ENCODE measurements around the gene CLIP2. TPM values are rescaled to one million over a fixed set of nuclear protein-coding genes. Genes with fewer than 3 reads are reported as not detected.
"Not testable (repeated sequence)": the region's sequence is repeated elsewhere in the genome, so short reads cannot be mapped to it uniquely, and the experiment has no call there.

CLIP2 gene
- total RNA-seq, 1 experiment from 2014 or later: 26.2 TPM

GRCh38 chr7:74412603-74413002 lies 123.4 kb downstream of the CLIP2 start:
- H3K27ac ChIP-seq (ENCODE audit: low read length): no peak overlapping the region
- H3K36me3 ChIP-seq (ENCODE audit: low read depth, low read length): no peaks in the 10 kb centered on the region
- TF ChIP-seq EZH2phosphoT487 (IDR thresholded peaks at IDR 0.05; ENCODE audit: borderline replicate concordance, low read length) (no peak), CTCF (conservative IDR thresholded peaks at IDR 0.05; ENCODE audit: low read depth, low read length) (no peak), EZH2 (IDR thresholded peaks at IDR 0.05; ENCODE audit: low read length, unreplicated experiment) (no peak)
- no peak overlapping the region for H3K9ac ChIP-seq (ENCODE audit: low read length)
- H3K27me3 ChIP-seq (ENCODE audit: low read length): no peaks in the 10 kb centered on the region
- no peaks in the 10 kb centered on the region for H4K20me1 ChIP-seq (ENCODE audit: low read length)
- H3K9me2 ChIP-seq (replicated peaks; ENCODE audit: low read length): no peaks in the 10 kb centered on the region
- H3K79me2 ChIP-seq (ENCODE audit: low read length): no peaks in the 10 kb centered on the region
- no peak overlapping the region for H3K4me3 ChIP-seq (ENCODE audit: low read length)
- CTCF ChIA-PET: no interaction called here
- intact Hi-C loops (cut with micrococcal nuclease): no loop called here
- H2AFZ ChIP-seq (ENCODE audit: low read length): no peak overlapping the region
- no TSS peak for BruUV-seq (replicated peaks)
- ATAC-seq: no peak
- H3K9me3 ChIP-seq (ENCODE audit: low read length): no peaks in the 10 kb centered on the region
- no peaks in the 10 kb centered on the region for H3F3A ChIP-seq (ENCODE audit: low read length, unreplicated experiment)
- no peak overlapping the region for H3K4me2 ChIP-seq (ENCODE audit: low read length)
- H3K4me1 ChIP-seq (ENCODE audit: insufficient read depth, low read length): no peaks in the 10 kb centered on the region; the same call in 1 of the 2 replicates
- no peak for DNase-seq
- POLR2A ChIA-PET (ENCODE audit: unreplicated experiment): no interaction called here

GRCh38 chr7:74414595-74415333 lies 125.6 kb downstream of the CLIP2 start:
- H4K20me1 ChIP-seq (ENCODE audit: low read length); H3K9me3 ChIP-seq (ENCODE audit: low read length); DNase-seq; H3K4me3 ChIP-seq (ENCODE audit: low read length); H3K9me2 ChIP-seq (replicated peaks; ENCODE audit: low read length); H3K36me3 ChIP-seq (ENCODE audit: low read depth, low read length); H3K4me2 ChIP-seq (ENCODE audit: low read length); H3K27ac ChIP-seq (ENCODE audit: low read length); ATAC-seq; POLR2A ChIA-PET (ENCODE audit: unreplicated experiment); H3K79me2 ChIP-seq (ENCODE audit: low read length); H3K9ac ChIP-seq (ENCODE audit: low read length); H3F3A ChIP-seq (ENCODE audit: low read length, unreplicated experiment); intact Hi-C loops (cut with micrococcal nuclease); BruUV-seq (replicated peaks); CTCF ChIA-PET; H3K4me1 ChIP-seq (ENCODE audit: insufficient read depth, low read length); H2AFZ ChIP-seq (ENCODE audit: low read length); H3K27me3 ChIP-seq (ENCODE audit: low read length): not testable (repeated sequence)

GRCh38 chr7:74417419-74417971 lies 128.3 kb downstream of the CLIP2 start:
- H3K4me3 ChIP-seq (ENCODE audit: low read length): no peak overlapping the region
- no peaks in the 10 kb centered on the region for H3K36me3 ChIP-seq (ENCODE audit: low read depth, low read length)
- intact Hi-C loops (cut with micrococcal nuclease): loop anchor here (2.0 kb wide), 3 partner anchors 33 to 149 kb away; no protein-coding TSS in a partner anchor
- H4K20me1 ChIP-seq (ENCODE audit: low read length): no peaks in the 10 kb centered on the region
- H3K4me2 ChIP-seq (ENCODE audit: low read length): no peak overlapping the region
- no peak overlapping the region for H3K9ac ChIP-seq (ENCODE audit: low read length)
- H3K4me1 ChIP-seq (ENCODE audit: insufficient read depth, low read length): no peaks in the 10 kb centered on the region; the same call in 1 of the 2 replicates
- H2AFZ ChIP-seq (ENCODE audit: low read length): peak overlapping the region; percentile 73
- TF ChIP-seq EZH2phosphoT487 (IDR thresholded peaks at IDR 0.05; ENCODE audit: borderline replicate concordance, low read length) (no peak), CTCF (conservative IDR thresholded peaks at IDR 0.05; ENCODE audit: low read depth, low read length) (peak; percentile 91), EZH2 (IDR thresholded peaks at IDR 0.05; ENCODE audit: low read length, unreplicated experiment) (no peak)
- DNase-seq (peak; percentile 71), ATAC-seq (peak; percentile 92)
- H3F3A ChIP-seq (ENCODE audit: low read length, unreplicated experiment): no peaks in the 10 kb centered on the region
- no peaks in the 10 kb centered on the region for H3K79me2 ChIP-seq (ENCODE audit: low read length)
- H3K27ac ChIP-seq (ENCODE audit: low read length): no peak overlapping the region
- no peaks in the 10 kb centered on the region for H3K9me3 ChIP-seq (ENCODE audit: low read length)
- POLR2A ChIA-PET (ENCODE audit: unreplicated experiment): no interaction called here
- no TSS peak for BruUV-seq (replicated peaks)
- H3K27me3 ChIP-seq (ENCODE audit: low read length): no peaks in the 10 kb centered on the region
- no peaks in the 10 kb centered on the region for H3K9me2 ChIP-seq (replicated peaks; ENCODE audit: low read length)
- CTCF ChIA-PET: no interaction called here

All from PC-3 (cell line).